Fibroblast of lung (primary cell): Measurements from ENCODE around the gene CTRB1. TPM values are rescaled to one million over a fixed set of nuclear protein-coding genes. Genes with fewer than 3 reads are reported as not detected.
"Not testable (repeated sequence)": the region's sequence is repeated elsewhere in the genome, so short reads cannot be mapped to it uniquely, and the experiment has no call there.

Experiments used
- DNase-seq, 2 donors: peaks; one replicate each; pipeline versions ENCODE4 v3.0.0 to v3.0.0-alpha.2; 2010; ENCODE audit warnings: low read depth in 2 of 2
- H2AFZ ChIP-seq: 2 replicates; pipeline ENCODE4 v1.5.1; 2012; ENCODE audit warnings: low read length, control low read depth, inconsistent platforms
- H3K27ac ChIP-seq: 2 replicates; pipeline ENCODE4 v1.5.1; 2011; ENCODE audit warnings: low read length, control low read depth; ENCODE audit not compliant: insufficient read depth
- H3K27me3 ChIP-seq: 2 replicates; pipeline ENCODE4 v1.5.1; 2011; ENCODE audit warnings: mild to moderate bottlenecking, low read length; ENCODE audit not compliant: control insufficient read depth, insufficient read depth
- H3K36me3 ChIP-seq: 2 replicates; pipeline ENCODE4 v1.5.1; 2011; ENCODE audit warnings: low read length; ENCODE audit not compliant: control insufficient read depth, insufficient read depth
- H3K4me1 ChIP-seq: 2 replicates; pipeline ENCODE4 v1.5.1; 2011; ENCODE audit warnings: low read length; ENCODE audit not compliant: control insufficient read depth, insufficient read depth; ENCODE audit errors: extremely low read depth
- H3K4me2 ChIP-seq: 2 replicates; pipeline ENCODE4 v1.5.1; 2011; ENCODE audit warnings: low read length, control low read depth; ENCODE audit not compliant: insufficient read depth; ENCODE audit errors: extremely low read depth
- H3K4me3 ChIP-seq, 4 experiments: fragments of 200-600 bp in 1 of 4; sonication (generic) in 1 of 4; replicated peaks in 1 of 4; 2 replicates each; pipeline ENCODE4 v1.5.1; 2011 to 2016; ENCODE audit warnings: low read length in 4 of 4, low read depth in 3 of 4, mild to moderate bottlenecking in 3 of 4, control low read depth in 2 of 4, inconsistent platforms in 1 of 4, mixed read lengths in 1 of 4; ENCODE audit not compliant: insufficient read depth in 1 of 4; ENCODE audit errors: control extremely low read depth in 1 of 4
- H3K79me2 ChIP-seq: 2 replicates; pipeline ENCODE4 v1.5.1; 2012; ENCODE audit warnings: mild to moderate bottlenecking, low read length, inconsistent platforms; ENCODE audit not compliant: control insufficient read depth, insufficient read depth
- H3K9ac ChIP-seq: 2 replicates; pipeline ENCODE4 v1.5.1; 2011; ENCODE audit warnings: mild to moderate bottlenecking, low read length, control low read depth; ENCODE audit not compliant: insufficient read depth
- H3K9me3 ChIP-seq: 2 replicates; pipeline ENCODE4 v1.5.1; 2012; ENCODE audit warnings: low read depth, low read length; ENCODE audit not compliant: control insufficient read depth, insufficient read depth
- H4K20me1 ChIP-seq: 2 replicates; pipeline ENCODE4 v1.5.1; 2011; ENCODE audit warnings: low read length; ENCODE audit not compliant: control insufficient read depth, insufficient read depth; ENCODE audit errors: extremely low read depth
- EZH2 ChIP-seq: IDR thresholded peaks from 2 replicates; pipeline ENCODE4 v1.5.1; 2012; ENCODE audit warnings: low read length, control low read depth, mild to moderate bottlenecking; ENCODE audit errors: missing control alignments
- polyA plus RNA-seq, 2 donors: library from polyadenylated mRNA; depleted of rRNA in 1 of 2; stranded (reverse) in 1 of 2; unstranded in 1 of 2; fragments of >200 nt; gene quantifications; 2 replicates each; pipeline ENCODE4 v1.2.1, GENCODE V29; 2011 to 2012; ENCODE audit warnings: missing spikeins in 1 of 2
- total RNA-seq: library from RNA; depleted of rRNA; stranded (reverse); fragments of >200 nt; gene quantifications from 2 replicates; pipeline ENCODE4 v1.2.1, GENCODE V29; 2014
- TF ChIP-seq, protein P1 (sequence below), 2 donors: IDR thresholded peaks in 1 of 2; conservative IDR thresholded peaks in 1 of 2; 1 replicate in 1 of 2; 2 replicates in 1 of 2; pipeline ENCODE4 v1.5.1; 2011 to 2012; ENCODE audit warnings: low read length in 2 of 2, control low read depth in 1 of 2, inconsistent platforms in 1 of 2, low read depth in 1 of 2, mild to moderate bottlenecking in 1 of 2

Gene CTRB1
- total and polyA plus RNA-seq, 2 donors (not counting 1 experiment from before 2014, with no cell fraction given) = not detected

- no peaks in the 10 kb centered on the region for H3K27me3 ChIP-seq
- no peak for DNase-seq
- no peak overlapping the region for H3K9ac ChIP-seq
- no peaks in the 10 kb centered on the region for H3K79me2 ChIP-seq
- no peak overlapping the region for H2AFZ ChIP-seq
- TF ChIP-seq EZH2 = no peak
- TF ChIP-seq, protein P1, sequence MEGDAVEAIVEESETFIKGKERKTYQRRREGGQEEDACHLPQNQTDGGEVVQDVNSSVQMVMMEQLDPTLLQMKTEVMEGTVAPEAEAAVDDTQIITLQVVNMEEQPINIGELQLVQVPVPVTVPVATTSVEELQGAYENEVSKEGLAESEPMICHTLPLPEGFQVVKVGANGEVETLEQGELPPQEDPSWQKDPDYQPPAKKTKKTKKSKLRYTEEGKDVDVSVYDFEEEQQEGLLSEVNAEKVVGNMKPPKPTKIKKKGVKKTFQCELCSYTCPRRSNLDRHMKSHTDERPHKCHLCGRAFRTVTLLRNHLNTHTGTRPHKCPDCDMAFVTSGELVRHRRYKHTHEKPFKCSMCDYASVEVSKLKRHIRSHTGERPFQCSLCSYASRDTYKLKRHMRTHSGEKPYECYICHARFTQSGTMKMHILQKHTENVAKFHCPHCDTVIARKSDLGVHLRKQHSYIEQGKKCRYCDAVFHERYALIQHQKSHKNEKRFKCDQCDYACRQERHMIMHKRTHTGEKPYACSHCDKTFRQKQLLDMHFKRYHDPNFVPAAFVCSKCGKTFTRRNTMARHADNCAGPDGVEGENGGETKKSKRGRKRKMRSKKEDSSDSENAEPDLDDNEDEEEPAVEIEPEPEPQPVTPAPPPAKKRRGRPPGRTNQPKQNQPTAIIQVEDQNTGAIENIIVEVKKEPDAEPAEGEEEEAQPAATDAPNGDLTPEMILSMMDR (conservative IDR thresholded peaks at IDR 0.05 in 1 of 2, IDR thresholded peaks at IDR 0.05 in 1 of 2; ENCODE audit: low read depth in 1 of 2, low read length in 2 of 2) = no peak
- H3K9me3 ChIP-seq = no peaks in the 10 kb centered on the region
- H3K36me3 ChIP-seq = no peaks in the 10 kb centered on the region
- no peak overlapping the region for H3K4me2 ChIP-seq
- no peak overlapping the region for H3K4me3 ChIP-seq
- H3K4me1 ChIP-seq = no peaks in the 10 kb centered on the region
- H3K27ac ChIP-seq = no peak overlapping the region
- H4K20me1 ChIP-seq = no peaks in the 10 kb centered on the region
These were observed 9.8 kb upstream of the CTRB1 start for GRCh38 chr16:75208861-75209505.

- not testable (repeated sequence) for H3K36me3 ChIP-seq, H3K9ac ChIP-seq, H3K4me3 ChIP-seq, H3K4me1 ChIP-seq, H3K9me3 ChIP-seq, H3K27ac ChIP-seq, H4K20me1 ChIP-seq, H2AFZ ChIP-seq, DNase-seq, H3K27me3 ChIP-seq, H3K79me2 ChIP-seq, H3K4me2 ChIP-seq
These were observed 9.3 kb upstream of the CTRB1 start for GRCh38 chr16:75209514-75209913.

GRCh38 chr16:75209944-75210343 lies 8.8 kb upstream of the CTRB1 start:
- H3K79me2 ChIP-seq = no peaks in the 10 kb centered on the region
- TF ChIP-seq, protein P1 (conservative IDR thresholded peaks at IDR 0.05 in 1 of 2, IDR thresholded peaks at IDR 0.05 in 1 of 2; ENCODE audit: low read depth in 1 of 2, low read length in 2 of 2) = no peak
- TF ChIP-seq EZH2 = no peak

DNA sequence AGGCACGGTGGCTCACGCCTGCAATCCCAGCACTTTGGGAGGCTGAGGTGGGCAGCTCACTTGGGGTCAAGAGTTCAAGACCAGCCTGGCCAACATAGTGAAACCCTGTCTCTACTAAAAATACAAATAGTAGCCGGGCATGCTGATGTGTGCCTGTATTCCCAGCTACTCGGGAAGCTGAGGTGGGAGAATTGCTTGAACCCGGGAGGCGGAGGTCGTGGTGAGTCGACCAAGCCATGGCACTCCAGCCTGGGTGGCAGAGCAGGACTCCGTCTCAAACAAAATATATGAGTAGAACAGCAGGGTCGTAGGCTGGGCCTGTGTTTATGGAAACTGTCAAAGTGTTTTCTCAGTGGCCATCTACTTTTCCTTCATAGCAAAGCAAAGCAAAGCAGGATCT lies 7.5 kb upstream of the CTRB1 start:
- H3K27ac ChIP-seq, H3K4me1 ChIP-seq, H3K79me2 ChIP-seq, H2AFZ ChIP-seq, H3K27me3 ChIP-seq, H3K4me3 ChIP-seq, DNase-seq, H3K9me3 ChIP-seq, H4K20me1 ChIP-seq, H3K4me2 ChIP-seq, H3K9ac ChIP-seq, H3K36me3 ChIP-seq: not testable (repeated sequence)

More at GRCh38 chr16:75209944-75210343, 8.8 kb upstream of the CTRB1 start:
- no peak for DNase-seq
- Histone ChIP-seq H3K4me2 (no peak overlapping the region), H3K36me3 (no peaks in the 10 kb centered on the region), H2AFZ (no peak overlapping the region), H3K9ac (no peak overlapping the region), H3K27ac (no peak overlapping the region), H3K9me3 (no peaks in the 10 kb centered on the region), H3K4me1 (no peaks in the 10 kb centered on the region), H3K27me3 (no peaks in the 10 kb centered on the region), H3K4me3 (no peak overlapping the region), H4K20me1 (no peaks in the 10 kb centered on the region)
